Measurements from ENCODE around the gene THBS2. TPM values are rescaled to one million over a fixed set of nuclear protein-coding genes. Genes with fewer than 3 reads are reported as not detected.

Gene THBS2
- polyA plus RNA-seq, 4 donors: 0.45 to 7.9 (median 2.8) TPM

DNA sequence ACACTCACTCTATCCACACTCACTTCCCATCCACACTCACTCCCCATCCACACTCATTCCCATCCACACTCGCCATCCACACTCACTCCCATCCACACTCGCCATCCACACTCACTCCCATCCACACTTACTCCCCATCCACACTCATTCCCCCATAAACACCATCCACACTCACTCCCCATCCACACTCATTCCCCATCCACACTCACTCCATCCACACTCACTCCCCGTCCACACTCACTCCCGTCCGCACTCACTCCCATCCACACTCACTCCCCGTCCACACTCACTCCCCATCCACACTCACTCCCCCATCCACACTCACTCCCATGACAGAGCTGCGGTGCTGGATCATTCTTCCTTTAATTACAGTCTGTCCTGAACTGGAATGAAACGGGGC, 17.1 kb downstream of the THBS2 start:
- peaks cover 0 to 2% (median 2%) of the 10 kb centered on the region in 3 donors for H3K36me3 ChIP-seq (ENCODE audit: control insufficient read depth in 3 of 3, insufficient read depth in 2 of 3, low read depth in 1 of 3, low read length in 3 of 3)
- 77 to 95% (median 92%) methylated on average over 8 of the region's 8 CpGs for whole genome bisulfite sequencing, 3 donors
- no peaks in the 10 kb centered on the region for H3K27me3 ChIP-seq (ENCODE audit: control insufficient read depth in 3 of 3, insufficient read depth in 3 of 3, low read length in 3 of 3)
- H3K9me3 ChIP-seq (ENCODE audit: control insufficient read depth in 2 of 2, insufficient read depth in 1 of 2, low read depth in 1 of 2, low read length in 1 of 2): peaks cover 0 to 22% of the 10 kb centered on the region in 2 donors
- DNase-seq (no peak), FAIRE-seq (no peak)
- H3K27ac ChIP-seq (ENCODE audit: low read depth in 1 of 3, low read length in 2 of 3): no peak overlapping the region
- no peaks in the 10 kb centered on the region for H3K4me1 ChIP-seq (ENCODE audit: control insufficient read depth in 3 of 3, insufficient read depth in 2 of 3, low read depth in 1 of 3, low read length in 2 of 3)
- no peak overlapping the region for H3K4me3 ChIP-seq (ENCODE audit: low read depth in 1 of 3, low read length in 3 of 3)

DNA sequence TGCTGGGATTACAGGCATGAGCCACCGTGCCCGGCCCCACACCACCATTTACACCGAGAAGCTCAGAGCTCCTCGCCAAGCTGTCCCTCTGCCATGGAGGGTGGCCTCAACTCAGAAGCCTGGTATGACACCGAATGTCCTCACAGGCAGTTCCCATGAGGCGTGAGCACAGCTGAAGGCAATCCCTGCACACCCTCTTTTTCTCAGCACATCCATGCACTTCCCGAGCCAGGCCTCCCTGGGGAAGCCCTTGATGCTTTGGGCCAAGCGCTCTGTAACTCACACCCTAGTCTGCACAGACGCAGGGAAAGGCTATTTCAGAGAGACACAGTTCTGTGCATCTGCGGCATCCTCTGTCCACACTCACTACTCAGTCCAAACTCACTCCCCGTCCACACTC, 18.4 kb downstream of the THBS2 start:
- H3K4me1 ChIP-seq (ENCODE audit: control insufficient read depth in 3 of 3, insufficient read depth in 2 of 3, low read depth in 1 of 3, low read length in 2 of 3): no peaks in the 10 kb centered on the region
- H3K36me3 ChIP-seq (ENCODE audit: control insufficient read depth in 3 of 3, insufficient read depth in 2 of 3, low read depth in 1 of 3, low read length in 3 of 3): peaks cover 0 to 2% (median 2%) of the 10 kb centered on the region in 3 donors
- no peaks in the 10 kb centered on the region for H3K27me3 ChIP-seq (ENCODE audit: control insufficient read depth in 3 of 3, insufficient read depth in 3 of 3, low read length in 3 of 3)
- H3K27ac ChIP-seq (ENCODE audit: low read depth in 1 of 3, low read length in 2 of 3): no peak overlapping the region
- FAIRE-seq (no peak), DNase-seq (no peak)
- H3K9me3 ChIP-seq (ENCODE audit: control insufficient read depth in 2 of 2, insufficient read depth in 1 of 2, low read depth in 1 of 2, low read length in 1 of 2): peaks cover 0 to 22% of the 10 kb centered on the region in 2 donors
- no peak overlapping the region for H3K4me3 ChIP-seq (ENCODE audit: low read depth in 1 of 3, low read length in 3 of 3)
- WGBS, 3 donors: 89 to 97% (median 93%) methylated on average over 11 of the region's 11 CpGs

DNA sequence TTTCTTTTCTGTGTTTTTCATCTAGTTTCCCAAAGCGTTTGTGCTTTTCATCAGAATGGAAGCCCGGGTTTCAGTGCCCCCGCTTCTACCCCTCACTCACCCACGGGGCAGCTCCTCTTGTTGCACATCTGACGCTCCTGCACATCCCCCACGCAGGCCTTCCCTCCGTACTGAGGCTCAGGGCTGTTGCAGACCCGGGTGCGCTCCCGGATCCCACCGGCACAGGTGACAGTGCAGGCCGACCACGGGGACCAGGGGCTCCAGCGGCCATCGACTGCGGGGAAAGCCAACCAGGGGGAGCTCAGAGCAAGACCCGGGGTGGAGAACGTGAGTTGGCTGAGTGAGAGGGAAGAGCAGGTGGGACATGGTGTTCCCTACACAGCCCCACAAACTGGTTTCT, 19.0 kb downstream of the THBS2 start:
- Histone ChIP-seq H3K4me3 (ENCODE audit: low read depth in 1 of 3, low read length in 3 of 3) (no peak overlapping the region), H3K4me1 (ENCODE audit: control insufficient read depth in 3 of 3, insufficient read depth in 2 of 3, low read depth in 1 of 3, low read length in 2 of 3) (no peaks in the 10 kb centered on the region), H3K27ac (ENCODE audit: low read depth in 1 of 3, low read length in 2 of 3) (no peak overlapping the region), H3K27me3 (ENCODE audit: control insufficient read depth in 3 of 3, insufficient read depth in 3 of 3, low read length in 3 of 3) (no peaks in the 10 kb centered on the region), H3K9me3 (ENCODE audit: control insufficient read depth in 2 of 2, insufficient read depth in 1 of 2, low read depth in 1 of 2, low read length in 1 of 2) (peaks cover 0 to 22% of the 10 kb centered on the region in 2 donors), H3K36me3 (ENCODE audit: control insufficient read depth in 3 of 3, insufficient read depth in 2 of 3, low read depth in 1 of 3, low read length in 3 of 3) (peaks cover 0 to 2% (median 2%) of the 10 kb centered on the region in 3 donors)
- WGBS, 3 donors: 92 to 97% (median 92%) methylated on average over 18 of the region's 18 CpGs
- no peak for DNase-seq
- FAIRE-seq: no peak

DNA sequence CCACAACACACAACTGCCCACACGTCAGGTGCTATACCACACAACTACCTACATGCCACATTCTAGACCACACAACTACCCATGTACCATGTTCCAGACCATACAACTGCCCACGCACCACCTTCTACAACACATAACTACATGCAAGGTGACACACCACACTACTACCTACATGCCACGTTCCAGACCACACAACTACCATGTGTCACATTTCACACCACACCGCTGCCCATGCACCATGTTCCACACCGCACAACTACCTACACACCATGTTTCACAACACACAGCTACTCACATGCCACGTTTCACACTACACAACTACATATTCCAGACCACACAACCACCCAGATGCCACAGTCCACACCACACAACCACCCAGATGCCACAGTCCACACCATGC, 19.8 kb downstream of the THBS2 start:
- DNase-seq (no peak), FAIRE-seq (no peak)
- peaks cover 0 to 2% (median 2%) of the 10 kb centered on the region in 3 donors for H3K36me3 ChIP-seq (ENCODE audit: control insufficient read depth in 3 of 3, insufficient read depth in 2 of 3, low read depth in 1 of 3, low read length in 3 of 3)
- H3K4me3 ChIP-seq (ENCODE audit: low read depth in 1 of 3, low read length in 3 of 3): no peak overlapping the region
- no peaks in the 10 kb centered on the region for H3K4me1 ChIP-seq (ENCODE audit: control insufficient read depth in 3 of 3, insufficient read depth in 2 of 3, low read depth in 1 of 3, low read length in 2 of 3)
- 91 to 95% (median 91%) methylated on average over 6 of the region's 6 CpGs for WGBS, 3 donors
- H3K27ac ChIP-seq (ENCODE audit: low read depth in 1 of 3, low read length in 2 of 3): no peak overlapping the region
- H3K27me3 ChIP-seq (ENCODE audit: control insufficient read depth in 3 of 3, insufficient read depth in 3 of 3, low read length in 3 of 3): no peaks in the 10 kb centered on the region
- H3K9me3 ChIP-seq (ENCODE audit: control insufficient read depth in 2 of 2, insufficient read depth in 1 of 2, low read depth in 1 of 2, low read length in 1 of 2): peaks cover 0 to 22% of the 10 kb centered on the region in 2 donors

DNA sequence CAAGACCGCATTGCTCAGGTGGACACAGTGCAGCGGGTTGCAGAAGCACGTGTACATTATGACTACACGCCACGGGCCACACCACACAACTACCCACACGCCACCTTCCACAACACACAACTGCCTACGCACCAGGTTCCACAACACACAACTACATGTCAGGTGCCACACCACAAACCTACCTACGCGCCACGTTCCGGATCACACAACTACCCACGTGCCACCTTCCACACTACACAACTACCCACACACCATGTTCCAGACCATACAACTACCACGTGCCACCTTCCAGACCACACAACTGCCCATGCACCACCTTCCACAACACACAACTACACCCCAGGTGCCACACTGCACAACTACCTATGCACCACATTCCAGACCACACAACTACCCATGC, 20.5 kb downstream of the THBS2 start:
- H3K4me1 ChIP-seq (ENCODE audit: control insufficient read depth in 3 of 3, insufficient read depth in 2 of 3, low read depth in 1 of 3, low read length in 2 of 3): no peaks in the 10 kb centered on the region
- 85 to 98% (median 97%) methylated on average over 13 of the region's 13 CpGs for WGBS, 3 donors
- DNase-seq (no peak), FAIRE-seq (no peak)
- H3K27me3 ChIP-seq (ENCODE audit: control insufficient read depth in 3 of 3, insufficient read depth in 3 of 3, low read length in 3 of 3): no peaks in the 10 kb centered on the region
- peaks cover 0 to 22% of the 10 kb centered on the region in 2 donors for H3K9me3 ChIP-seq (ENCODE audit: control insufficient read depth in 2 of 2, insufficient read depth in 1 of 2, low read depth in 1 of 2, low read length in 1 of 2)
- no peak overlapping the region for H3K27ac ChIP-seq (ENCODE audit: low read depth in 1 of 3, low read length in 2 of 3)
- peaks cover 0 to 2% (median 2%) of the 10 kb centered on the region in 3 donors for H3K36me3 ChIP-seq (ENCODE audit: control insufficient read depth in 3 of 3, insufficient read depth in 2 of 3, low read depth in 1 of 3, low read length in 3 of 3)
- H3K4me3 ChIP-seq (ENCODE audit: low read depth in 1 of 3, low read length in 3 of 3): no peak overlapping the region

DNA sequence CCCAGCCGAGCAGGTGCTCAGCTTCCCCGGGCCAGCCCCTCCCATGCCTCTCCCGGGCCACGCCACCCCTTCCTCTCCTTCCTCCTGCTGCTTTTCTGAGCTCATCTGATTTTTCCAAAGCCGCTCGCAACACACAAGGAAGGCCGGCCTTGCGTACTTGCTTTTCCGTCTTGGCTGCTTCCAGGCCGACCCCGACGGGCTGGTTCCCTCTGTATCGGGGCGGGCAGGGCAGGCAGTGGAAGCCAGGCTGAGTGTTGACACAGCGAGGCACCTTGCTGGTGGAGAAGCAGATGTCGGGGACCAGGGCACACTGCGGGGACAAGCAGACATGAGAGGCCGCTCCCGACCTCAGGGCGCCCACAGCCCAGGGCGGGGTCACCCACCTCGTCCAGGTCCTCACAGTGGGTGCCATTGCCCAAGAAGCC, 21.1 kb downstream of the THBS2 start:
- H3K27ac ChIP-seq (ENCODE audit: low read depth in 1 of 3, low read length in 2 of 3): no peak overlapping the region
- H3K4me3 ChIP-seq (ENCODE audit: low read depth in 1 of 3, low read length in 3 of 3): no peak overlapping the region
- DNase-seq (no peak), FAIRE-seq (no peak)
- H3K36me3 ChIP-seq (ENCODE audit: control insufficient read depth in 3 of 3, insufficient read depth in 2 of 3, low read depth in 1 of 3, low read length in 3 of 3): peaks cover 0 to 2% (median 2%) of the 10 kb centered on the region in 3 donors
- peaks cover 0 to 22% of the 10 kb centered on the region in 2 donors for H3K9me3 ChIP-seq (ENCODE audit: control insufficient read depth in 2 of 2, insufficient read depth in 1 of 2, low read depth in 1 of 2, low read length in 1 of 2)
- H3K27me3 ChIP-seq (ENCODE audit: control insufficient read depth in 3 of 3, insufficient read depth in 3 of 3, low read length in 3 of 3): no peaks in the 10 kb centered on the region
- WGBS, 3 donors: 90 to 93% (median 91%) methylated on average over 20 to 22 of the region's 22 CpGs
- H3K4me1 ChIP-seq (ENCODE audit: control insufficient read depth in 3 of 3, insufficient read depth in 2 of 3, low read depth in 1 of 3, low read length in 2 of 3): no peaks in the 10 kb centered on the region

DNA sequence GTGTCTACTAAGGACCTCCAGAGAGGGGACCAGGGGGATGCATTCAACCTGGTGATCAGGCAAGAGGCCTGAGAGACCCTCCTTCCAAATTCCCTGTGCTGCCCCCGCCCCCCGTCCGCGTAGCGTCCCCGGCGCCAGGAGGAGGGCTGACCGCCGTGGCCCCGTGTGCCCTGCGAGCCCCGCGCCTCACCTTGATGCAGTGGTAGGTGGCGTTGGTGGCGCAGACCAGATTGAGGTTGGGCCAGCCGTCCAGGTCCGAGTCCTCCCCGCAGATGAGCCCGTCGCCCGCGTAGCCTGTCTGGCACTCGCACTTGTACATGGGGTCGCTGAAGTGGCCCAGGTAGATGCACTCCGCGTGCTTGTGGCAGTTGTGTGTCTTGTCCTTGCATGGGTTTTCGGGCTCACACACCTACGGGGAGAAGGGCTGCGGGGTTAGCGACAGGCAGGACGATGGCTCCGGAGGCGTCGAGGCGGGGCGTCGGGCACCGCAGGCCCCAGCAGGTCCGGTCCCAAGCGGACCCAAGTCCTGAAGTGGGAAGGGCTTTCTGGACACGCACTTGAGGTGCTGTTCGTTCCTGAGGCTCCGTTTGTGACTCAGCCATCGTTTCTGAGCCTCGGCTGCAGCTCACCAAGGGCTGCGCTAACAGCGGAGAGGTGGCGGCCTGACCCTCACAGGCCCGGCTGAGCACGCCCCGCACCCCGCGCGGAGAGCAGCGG, 21.7 kb downstream of the THBS2 start:
- Histone ChIP-seq H3K9me3 (ENCODE audit: control insufficient read depth in 2 of 2, insufficient read depth in 1 of 2, low read depth in 1 of 2, low read length in 1 of 2) (peaks cover 0 to 22% of the 10 kb centered on the region in 2 donors), H3K4me1 (ENCODE audit: control insufficient read depth in 3 of 3, insufficient read depth in 2 of 3, low read depth in 1 of 3, low read length in 2 of 3) (no peaks in the 10 kb centered on the region), H3K27ac (ENCODE audit: low read depth in 1 of 3, low read length in 2 of 3) (no peak overlapping the region), H3K36me3 (ENCODE audit: control insufficient read depth in 3 of 3, insufficient read depth in 2 of 3, low read depth in 1 of 3, low read length in 3 of 3) (peaks cover 0 to 2% (median 0%) of the 10 kb centered on the region in 3 donors), H3K4me3 (ENCODE audit: low read depth in 1 of 3, low read length in 3 of 3) (no peak overlapping the region), H3K27me3 (ENCODE audit: control insufficient read depth in 3 of 3, insufficient read depth in 3 of 3, low read length in 3 of 3) (no peaks in the 10 kb centered on the region)
- DNase-seq: no peak
- WGBS, 3 donors: 96 to 97% (median 96%) methylated on average over 53 to 55 of the region's 55 CpGs
- no peak for FAIRE-seq

DNA sequence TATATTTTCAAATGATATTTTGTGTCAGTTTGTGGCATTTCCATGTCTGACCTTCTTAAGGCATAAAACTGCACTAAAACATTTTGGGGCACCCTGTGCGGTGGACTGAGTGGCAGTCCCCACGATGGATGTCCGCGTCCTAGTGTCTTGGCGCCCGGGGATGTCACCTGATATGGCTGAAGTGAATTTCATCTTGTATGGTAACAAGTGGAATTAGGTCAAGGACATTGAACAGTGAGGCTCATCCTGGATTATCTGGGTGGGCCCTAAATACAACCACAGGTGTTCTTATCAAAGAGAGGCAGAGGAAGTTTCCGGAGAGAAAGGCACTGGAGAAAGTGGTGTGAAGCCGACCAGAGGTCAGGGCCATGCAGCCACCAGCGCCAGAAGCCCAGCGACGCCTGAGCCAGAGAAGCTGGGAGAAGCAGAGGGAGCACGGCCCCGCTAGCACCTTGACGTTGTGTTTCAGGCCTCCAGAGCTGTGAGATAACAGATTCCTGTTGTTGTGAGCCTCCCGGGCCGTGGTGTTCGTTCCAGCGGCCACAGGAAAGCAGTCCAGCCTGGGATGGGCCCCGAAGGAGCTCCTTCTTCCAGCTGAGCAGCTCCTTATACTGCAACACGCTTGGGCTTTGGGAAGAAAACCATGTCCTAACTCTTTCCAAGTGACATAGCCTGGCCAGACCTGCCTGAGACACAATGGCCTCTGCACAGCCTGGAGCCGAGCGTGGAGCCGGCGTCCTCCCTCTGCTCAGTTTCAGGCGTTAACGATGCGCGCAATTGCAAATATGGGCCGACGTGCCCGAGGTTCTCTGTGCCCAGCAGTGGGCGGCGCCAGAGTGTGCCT, 22.5 kb downstream of the THBS2 start:
- Histone ChIP-seq H3K27ac (ENCODE audit: low read depth in 1 of 3, low read length in 2 of 3) (no peak overlapping the region), H3K36me3 (ENCODE audit: control insufficient read depth in 3 of 3, insufficient read depth in 2 of 3, low read depth in 1 of 3, low read length in 3 of 3) (peaks cover 0 to 2% (median 0%) of the 10 kb centered on the region in 3 donors), H3K9me3 (ENCODE audit: control insufficient read depth in 2 of 2, insufficient read depth in 1 of 2, low read depth in 1 of 2, low read length in 1 of 2) (peaks cover 0 to 21% of the 10 kb centered on the region in 2 donors), H3K4me1 (ENCODE audit: control insufficient read depth in 3 of 3, insufficient read depth in 2 of 3, low read depth in 1 of 3, low read length in 2 of 3) (no peaks in the 10 kb centered on the region), H3K27me3 (ENCODE audit: control insufficient read depth in 3 of 3, insufficient read depth in 3 of 3, low read length in 3 of 3) (no peaks in the 10 kb centered on the region), H3K4me3 (ENCODE audit: low read depth in 1 of 3, low read length in 3 of 3) (no peak overlapping the region)
- 89 to 92% (median 90%) methylated on average over 33 of the region's 33 CpGs for WGBS, 3 donors
- DNase-seq (no peak), FAIRE-seq (no peak)

Data from small intestine (tissue), 7 donors.